KG1 (cell line): ENCODE measurements around the gene PACS2.
"Not testable (repeated sequence)": the region's sequence is repeated elsewhere in the genome, so short reads cannot be mapped to it uniquely, and the experiment has no call there.

Source experiments
- DNase-seq: peaks from one replicate; lab custom pipeline; 2025; lab: John Stamatoyannopoulos, UW

The PACS2 gene

DNA sequence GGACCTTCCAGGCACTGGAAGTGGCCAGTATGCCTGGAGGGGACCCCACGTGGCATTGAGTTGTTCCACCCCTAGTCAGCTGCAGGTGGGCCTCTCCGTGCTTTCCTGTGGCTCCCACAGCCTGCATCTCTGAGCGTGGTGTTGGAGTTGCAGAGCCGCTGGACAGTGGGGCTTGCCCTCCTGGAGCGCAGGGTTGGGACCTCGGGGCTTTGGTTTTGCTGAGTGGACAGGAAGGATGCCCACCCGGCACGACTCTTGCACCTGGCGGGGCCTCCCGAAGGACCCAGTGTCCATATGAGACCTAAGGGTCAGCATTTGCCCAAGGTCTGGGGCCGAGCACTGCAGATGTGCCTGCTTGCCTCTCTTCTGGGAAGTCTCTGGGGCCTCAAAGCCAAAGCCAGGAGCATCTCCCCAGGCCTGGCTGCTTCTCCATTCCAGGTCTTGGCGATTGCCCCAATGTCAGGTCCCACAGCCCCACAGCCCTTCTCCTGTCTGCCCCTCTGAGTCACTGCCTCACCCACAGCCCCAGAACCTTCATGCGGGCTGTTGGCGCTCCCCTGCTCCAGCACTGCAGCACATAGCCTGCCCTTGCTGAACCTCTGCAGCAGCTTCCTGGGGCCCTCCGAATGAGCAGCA lies 1.5 kb downstream of the PACS2 start:
- DNase-seq: no peak

DNA sequence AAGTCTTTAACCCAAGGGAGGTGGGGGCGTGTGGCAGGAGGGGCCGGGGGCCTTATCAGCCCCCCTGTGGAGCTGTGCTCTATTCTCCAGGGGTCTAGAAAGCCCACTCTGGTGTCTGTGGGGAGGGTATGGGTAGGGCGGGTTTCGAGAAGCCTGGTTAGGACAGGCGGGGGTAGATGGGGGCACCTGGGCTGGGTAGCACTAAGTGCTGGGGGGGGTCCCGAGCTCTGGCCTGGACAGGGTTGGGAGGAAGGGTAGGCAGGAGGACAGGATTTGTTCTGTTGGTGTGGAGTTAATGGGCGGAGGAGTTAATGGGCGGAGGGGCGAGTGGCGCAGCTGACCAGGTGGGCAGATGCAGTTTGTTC lies 2.0 kb downstream of the PACS2 start:
- no peak for DNase-seq

DNA sequence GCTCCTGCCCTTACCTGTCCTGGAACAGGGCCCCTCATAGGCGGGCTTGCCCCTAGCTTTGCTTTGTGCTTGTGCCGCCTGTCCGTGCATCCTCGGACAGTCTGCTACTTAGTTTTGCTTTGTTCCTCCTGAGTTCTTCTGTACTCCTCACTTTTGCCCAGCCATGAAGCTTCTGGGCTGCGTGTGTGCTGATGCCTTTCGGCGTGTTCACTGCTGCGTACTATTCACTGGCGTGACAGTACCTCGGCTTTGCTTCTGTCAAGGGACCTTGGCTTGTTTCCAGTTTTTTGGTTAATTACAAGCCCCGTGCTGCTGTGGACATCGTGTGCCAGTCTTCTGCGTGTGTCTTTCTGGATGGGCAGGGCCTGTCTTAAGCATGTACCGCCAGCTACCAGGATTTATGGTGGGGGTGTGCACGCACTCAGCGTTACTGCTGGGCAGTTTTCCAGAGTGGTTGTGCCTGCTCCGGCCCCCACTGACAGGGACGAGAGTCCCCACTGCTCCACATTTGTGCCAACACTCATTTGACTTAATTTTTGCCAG lies 2.5 kb downstream of the PACS2 start:
- DNase-seq: no peak

DNA sequence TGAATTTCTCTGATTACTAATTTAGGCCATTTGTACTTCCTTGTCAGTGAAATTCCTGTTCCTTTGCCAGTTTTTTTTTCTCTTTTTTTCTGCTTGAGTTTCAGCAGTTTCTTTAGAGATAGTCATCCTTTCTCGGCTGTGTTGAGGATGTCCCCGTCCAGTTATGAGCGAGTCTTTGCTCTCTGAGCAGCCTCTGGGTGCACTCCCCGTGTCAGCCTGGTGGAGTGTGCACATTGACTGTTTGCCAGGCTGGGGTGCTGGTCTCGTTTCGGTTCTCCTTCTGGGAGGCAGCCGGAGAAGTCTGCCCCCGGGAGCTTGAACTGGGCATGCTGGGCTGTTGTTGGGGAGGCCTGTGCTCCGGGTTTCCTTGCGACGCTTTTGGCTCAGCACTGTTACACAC lies 3.0 kb downstream of the PACS2 start:
- no peak for DNase-seq

DNA sequence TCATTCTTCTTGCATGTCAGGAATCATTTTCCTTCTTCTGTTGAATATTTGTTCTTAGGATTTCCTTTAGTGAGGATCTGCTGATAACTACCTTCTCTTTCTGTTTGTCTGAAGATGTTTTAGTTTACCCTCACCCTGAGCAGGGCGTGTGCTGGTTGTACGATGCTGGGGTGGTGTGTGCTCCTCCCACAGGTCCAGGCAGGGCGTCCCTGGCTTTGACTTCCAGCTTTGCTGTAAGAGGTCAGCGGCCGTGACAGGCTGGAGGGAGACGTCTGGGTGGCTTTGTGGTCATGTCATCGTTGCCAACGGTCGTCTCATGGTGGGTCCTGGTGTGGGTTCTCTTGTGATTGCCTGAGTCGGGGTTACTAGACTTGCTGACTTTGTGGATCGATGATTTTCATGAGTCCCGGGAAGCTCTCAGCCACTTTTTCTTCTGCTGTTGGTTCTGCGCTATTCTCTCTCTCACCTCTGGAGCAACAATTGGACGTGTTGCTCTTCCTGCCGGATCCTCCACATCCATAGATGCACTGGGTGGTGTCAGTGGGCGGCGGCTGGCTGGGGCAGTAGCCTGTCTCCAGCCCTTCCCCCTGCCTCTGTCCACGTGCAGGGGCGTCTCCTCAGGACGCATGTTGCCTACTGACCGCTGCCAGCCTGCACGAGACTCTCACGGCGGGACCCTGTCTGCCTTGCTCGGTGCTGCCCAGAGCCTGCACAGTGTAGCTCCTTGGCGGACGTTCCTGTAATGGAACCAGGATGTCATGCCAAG lies 8.4 kb downstream of the PACS2 start:
- no peak for DNase-seq

GRCh38 chr14:105323663-105324062 lies 9.1 kb downstream of the PACS2 start:
- no peak for DNase-seq

DNA sequence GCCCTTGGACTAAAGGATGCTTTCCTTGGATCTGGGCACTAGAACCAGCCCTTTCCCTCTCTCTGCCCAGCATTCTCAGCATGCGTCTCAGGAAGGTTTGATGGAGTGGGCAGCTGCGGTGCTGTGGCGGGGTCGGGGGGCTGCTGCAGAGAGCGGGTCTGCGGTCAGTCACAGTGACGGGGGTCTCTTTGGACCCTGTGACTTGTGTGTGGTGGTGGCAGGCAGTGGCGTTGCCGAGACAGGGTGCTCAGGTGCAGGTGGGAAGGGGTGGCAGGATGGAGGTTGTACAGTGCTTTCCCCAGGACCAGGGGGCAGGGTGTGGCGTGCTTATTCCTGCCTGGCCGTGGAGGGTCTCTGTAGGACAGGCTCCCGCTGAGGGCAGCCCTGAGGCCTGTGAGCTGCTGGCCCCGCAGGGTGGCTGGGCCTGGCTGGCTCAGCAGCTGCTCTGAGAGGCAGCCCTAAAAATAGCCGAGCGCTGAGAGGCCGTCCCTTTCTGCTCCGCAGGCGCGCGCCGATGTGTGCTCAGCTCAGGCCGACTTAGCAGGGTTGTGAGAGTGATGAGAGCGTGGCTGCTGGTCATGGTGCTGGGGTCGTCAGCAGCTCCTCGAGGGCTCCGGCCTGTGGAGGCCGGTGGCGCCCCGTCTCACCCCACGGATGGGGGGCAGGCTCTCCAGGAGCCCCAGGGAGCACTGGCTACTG lies 9.7 kb downstream of the PACS2 start:
- DNase-seq: no peak

DNA sequence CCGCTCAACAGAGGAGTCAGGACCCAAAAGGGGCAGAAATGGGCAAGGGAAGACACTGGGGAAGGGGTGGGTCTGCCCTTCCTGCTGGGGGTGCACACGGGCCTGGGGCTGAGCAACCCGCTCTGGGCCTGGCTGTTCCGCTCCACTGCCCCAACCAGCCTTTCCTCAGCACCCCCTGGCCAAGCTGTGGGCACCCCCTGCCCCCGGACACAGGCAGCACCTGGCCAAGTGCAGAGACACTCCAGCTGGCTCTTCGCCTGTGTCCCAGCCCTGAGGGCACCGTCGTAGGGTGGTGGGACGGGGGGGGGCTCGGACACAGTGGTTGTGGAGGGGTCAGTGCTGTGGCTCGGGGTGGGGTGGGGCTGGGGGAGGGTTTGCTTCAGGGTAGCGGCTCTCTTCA lies 10.3 kb downstream of the PACS2 start:
- no peak for DNase-seq

DNA sequence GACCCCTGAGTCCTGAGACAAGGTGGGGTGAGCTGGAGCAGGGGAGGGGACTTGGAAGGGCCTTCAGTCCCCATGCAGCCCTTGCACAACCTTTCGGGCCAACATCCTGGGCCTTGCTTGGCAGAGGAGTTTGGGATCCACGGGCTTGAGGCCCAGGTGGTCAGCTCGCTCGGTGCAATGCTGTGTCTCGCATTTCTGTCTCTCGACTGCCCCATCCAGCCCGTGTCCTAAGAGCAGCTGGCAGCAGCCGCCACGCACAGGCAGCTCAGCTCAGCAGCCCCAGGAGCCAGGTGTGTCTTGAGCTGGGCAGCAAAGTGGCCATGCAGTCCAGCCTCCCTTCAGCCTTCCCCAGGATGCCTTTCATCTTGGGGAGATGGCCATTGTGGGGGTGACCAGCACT lies 10.8 kb downstream of the PACS2 start:
- no peak for DNase-seq

- no peak for DNase-seq
These were observed 11.4 kb downstream of the PACS2 start for GRCh38 chr14:105325716-105326567.

GRCh38 chr14:105326568-105326867 lies 12.0 kb downstream of the PACS2 start:
- DNase-seq: no peak

- no peak for DNase-seq
These were observed 12.5 kb downstream of the PACS2 start for GRCh38 chr14:105326891-105327694.

GRCh38 chr14:105327695-105328045 lies 13.1 kb downstream of the PACS2 start:
- not testable (repeated sequence) for DNase-seq

GRCh38 chr14:105328070-105328677 lies 13.6 kb downstream of the PACS2 start:
- no peak for DNase-seq

GRCh38 chr14:105328678-105329390 lies 14.3 kb downstream of the PACS2 start:
- no peak for DNase-seq

DNA sequence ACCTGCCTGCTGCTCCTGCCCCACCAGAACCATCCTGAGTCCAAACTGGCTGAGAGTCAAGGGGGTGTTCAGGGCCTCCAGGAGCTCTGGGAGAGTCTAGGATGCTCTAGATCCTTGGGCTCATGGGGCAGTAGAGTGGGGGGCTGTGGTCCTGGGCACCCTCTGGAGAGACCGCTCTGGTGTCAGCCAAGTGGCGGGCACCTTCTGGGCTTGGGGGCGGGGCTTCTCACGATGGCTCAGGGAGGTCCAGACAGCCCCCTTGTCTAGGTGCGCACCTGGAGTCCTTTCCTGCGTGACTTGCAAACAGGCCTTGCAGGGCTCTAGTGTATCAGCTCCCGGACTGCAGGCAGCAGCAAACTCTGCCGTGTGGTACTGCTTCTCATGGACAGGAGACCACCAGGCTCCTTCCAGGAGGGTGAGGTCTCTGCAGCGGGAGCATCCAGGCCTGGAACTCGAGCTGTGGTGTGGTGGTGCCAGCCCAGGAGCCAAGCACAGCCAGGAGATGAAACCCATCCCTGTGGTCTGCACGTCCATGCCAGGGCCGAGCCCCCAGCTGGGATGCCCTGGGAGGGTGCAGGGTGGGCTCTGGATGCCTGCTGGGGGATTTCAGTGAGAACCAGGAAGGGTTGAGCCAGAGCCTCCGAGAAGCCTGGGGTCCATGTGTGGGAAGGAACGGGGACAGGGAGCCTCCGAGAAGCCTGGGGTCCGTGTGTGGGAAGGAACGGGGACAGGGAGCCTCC lies 15.0 kb downstream of the PACS2 start:
- no peak for DNase-seq

- DNase-seq: no peak
These were observed 15.9 kb downstream of the PACS2 start for GRCh38 chr14:105330491-105330895.

- no peak for DNase-seq
These were observed 17.2 kb downstream of the PACS2 start for GRCh38 chr14:105331575-105332349.

- no peak for DNase-seq
These were observed 17.9 kb downstream of the PACS2 start for GRCh38 chr14:105332350-105332874.
